Forelimb muscle (tissue), 1 donor: ENCODE data around the gene CPEB3. TPM values are rescaled to one million over a fixed set of nuclear protein-coding genes. Genes with fewer than 3 reads are reported as not detected.
"Not testable (repeated sequence)": the region's sequence is repeated elsewhere in the genome, so short reads cannot be mapped to it uniquely, and the experiment has no call there.

Experiments
- DNase-seq: peaks from one replicate; pipeline ENCODE4 v3.0.0-alpha.2; 2013; ENCODE audit warnings: low read depth
- polyA plus RNA-seq: library from polyadenylated mRNA; unstranded; fragments of 120-200 nt; gene quantifications from one replicate; pipeline ENCODE4 v1.2.1, GENCODE V29; 2013; ENCODE audit not compliant: insufficient read length

The CPEB3 gene
- polyA plus RNA-seq, 1 donor, result 3.7 TPM

DNA sequence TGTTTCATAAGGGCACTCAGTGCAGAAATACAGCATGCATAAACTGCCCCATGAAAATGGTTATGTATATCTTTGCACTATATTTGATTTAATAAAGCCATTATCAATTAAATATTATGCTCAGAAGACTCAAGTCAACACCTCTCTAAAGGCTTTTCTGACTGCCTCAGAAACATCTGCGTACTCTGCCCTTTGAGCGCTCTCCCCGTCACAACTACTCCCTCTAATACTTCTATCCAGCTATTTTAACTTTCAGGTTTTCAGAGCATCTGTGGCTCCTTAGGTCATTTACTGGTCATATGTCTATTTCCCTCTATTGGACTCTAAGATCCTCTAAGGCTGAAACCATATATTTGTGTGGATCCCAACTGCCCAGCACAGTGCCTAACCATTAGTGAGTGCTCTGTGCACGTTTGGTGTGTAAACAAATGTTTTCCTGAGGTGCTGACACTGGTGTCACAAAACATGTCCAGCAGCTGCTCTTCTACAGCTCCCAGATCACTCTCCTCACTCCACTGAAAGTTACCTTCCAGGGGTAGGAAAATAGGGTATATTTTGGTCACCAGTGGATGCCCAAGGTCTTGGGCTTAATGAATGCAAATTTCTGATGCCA lies 188.2 kb downstream of the CPEB3 start:
- DNase-seq, result no peak

DNA sequence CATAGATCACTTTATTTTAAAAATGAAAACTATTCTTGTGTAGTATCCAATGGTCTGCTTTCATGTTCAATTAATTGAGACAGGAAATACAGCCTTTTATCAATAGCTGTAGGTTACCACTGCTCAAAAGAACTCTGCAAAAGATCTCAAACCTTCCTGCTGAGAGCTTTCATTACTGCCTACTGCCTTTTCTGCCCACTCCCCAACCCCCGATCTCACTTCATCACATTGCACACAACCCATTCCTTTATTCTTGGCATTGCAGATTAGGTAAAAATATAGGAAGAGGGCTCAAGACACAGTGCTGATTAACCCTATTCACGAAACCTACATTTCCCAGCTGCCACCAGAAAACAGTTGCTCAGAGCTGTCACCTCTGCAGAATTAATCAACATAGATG lies 195.9 kb downstream of the CPEB3 start:
- no peak for DNase-seq

DNA sequence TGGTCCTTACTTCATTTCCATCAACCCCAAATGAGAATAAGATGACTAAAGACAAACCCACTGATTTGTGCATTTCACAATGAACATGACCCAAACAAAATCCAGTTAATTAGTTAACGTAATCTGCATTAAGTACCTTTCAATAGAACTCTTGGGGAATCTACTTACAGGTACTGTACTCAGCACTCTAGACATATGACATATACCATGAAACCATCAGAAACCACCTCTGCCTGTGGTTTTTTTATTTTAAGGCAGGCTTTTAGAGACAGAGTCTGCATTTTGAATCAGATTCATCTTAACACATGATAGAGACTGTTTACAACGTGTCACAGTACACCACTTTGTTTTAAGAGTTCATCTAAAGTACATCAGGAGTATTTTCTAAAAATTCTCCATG lies 198.9 kb downstream of the CPEB3 start:
- DNase-seq, result no peak

DNA sequence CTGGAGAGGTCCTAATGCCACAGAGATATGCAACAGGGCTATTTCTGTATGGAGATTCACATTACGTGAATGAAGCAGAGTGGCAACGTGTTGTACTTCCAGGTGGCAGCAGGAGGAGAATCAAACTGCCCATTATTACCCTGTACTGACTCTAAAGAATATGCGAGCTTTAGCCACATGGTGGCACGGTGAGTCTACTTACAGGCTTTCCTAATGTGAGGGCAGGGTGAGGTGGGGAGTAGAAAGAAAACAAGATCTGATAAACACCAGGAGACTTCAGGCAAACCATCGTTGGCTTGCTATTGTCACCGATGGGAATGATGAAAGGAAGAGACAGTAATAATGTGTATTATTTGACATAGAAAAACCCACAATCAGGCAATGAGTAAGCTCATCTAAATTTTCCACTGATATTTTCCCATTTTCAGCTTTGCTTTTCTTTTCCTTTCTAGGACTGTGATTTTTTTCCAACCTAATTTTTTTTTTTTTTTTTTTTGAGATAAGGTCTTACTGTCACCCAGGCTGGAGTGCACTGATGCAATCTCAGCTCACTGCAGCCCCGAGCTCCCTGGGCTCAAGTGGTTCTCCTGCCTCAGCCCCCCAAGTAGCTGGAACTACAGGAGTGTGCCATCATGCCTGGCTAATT lies 203.0 kb downstream of the CPEB3 start:
- DNase-seq, result peak; percentile 47

DNA sequence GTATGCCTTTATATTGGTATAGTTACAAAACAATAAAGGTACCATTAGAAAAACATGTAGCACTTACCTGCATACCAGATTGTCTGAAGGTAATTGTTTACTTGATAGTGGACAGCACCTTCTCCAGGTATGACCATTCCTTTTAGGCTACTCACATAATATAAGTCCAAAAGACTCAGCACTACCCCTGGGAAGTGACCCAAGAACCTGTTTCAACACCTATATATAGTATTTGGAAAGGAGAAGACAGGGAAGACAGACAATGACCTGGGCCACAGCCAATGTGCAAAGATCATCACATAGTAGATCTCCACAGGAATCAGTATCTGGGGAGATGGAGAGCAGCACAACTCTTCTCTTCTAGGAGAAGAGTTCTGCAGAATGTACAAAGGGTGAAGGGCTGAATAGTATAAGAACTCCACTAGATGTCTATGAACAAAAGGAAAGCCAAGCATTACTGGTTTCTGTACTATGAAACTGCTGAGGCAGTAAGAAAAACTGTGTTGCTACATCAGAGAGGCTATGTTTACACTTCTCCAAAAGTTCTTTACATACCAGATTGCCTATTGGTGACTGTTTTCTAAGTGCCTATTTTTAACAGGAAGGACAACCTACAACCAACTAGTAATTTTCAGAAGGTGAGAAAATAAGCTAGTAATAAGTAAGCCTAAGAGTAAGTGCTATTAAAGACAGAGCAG lies 208.1 kb downstream of the CPEB3 start:
- no peak for DNase-seq

DNA sequence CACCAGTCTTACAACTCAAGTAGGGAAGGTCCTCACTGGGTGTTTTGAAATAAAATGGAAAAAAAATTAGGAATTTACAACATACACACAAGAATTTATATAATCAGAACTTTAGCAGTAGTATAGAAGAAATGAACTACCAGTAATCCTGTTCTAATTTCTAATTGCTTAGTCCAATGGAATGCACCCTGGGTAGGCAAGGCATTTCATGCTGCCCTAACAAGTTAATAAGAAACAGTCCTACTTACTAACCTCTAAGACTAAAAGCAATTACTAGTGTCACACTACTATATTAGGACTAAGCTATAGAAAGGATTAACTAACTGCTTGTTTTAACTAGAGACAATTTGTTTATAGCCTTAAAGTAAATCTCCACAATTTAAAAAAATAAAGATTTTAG lies 209.2 kb downstream of the CPEB3 start:
- DNase-seq, result no peak

DNA sequence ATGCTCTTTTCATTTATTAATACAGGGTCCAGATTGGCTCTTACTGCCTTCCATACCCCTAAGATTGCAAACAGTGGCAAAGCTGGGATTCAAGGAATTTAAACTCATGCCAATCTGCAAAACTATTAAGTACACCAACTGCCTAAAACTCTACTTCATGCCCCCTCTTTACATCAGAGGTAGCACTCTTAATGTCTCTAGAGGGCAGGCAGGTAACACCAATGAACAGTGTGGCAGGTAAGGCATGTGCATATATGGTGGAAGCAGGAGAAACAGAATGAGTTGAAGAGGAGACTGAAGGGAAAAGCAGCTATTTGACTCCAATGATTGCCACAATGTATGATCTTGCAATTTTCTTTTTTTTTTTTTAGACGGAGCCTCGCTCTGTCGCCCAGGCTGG lies 210.6 kb downstream of the CPEB3 start:
- DNase-seq, result no peak

DNA sequence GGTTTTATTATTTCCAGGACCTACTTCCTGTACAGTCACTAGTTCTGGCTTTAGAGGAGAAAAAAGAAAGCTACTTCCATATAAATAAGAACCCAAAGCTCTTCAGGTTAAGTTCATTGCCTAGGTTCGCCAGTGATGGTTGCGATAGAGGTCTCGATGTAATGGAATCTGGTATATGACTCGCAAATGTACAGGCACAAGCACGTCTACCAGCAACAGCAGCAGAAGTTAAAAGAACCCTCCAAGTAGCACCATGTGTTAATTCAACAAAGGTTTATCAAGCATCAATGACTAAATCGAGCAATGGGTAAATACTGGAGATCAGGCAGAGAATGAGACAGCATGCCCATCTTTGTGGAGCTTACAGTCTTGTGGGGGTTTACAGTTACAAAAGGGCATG lies 211.9 kb downstream of the CPEB3 start:
- DNase-seq, result no peak

DNA sequence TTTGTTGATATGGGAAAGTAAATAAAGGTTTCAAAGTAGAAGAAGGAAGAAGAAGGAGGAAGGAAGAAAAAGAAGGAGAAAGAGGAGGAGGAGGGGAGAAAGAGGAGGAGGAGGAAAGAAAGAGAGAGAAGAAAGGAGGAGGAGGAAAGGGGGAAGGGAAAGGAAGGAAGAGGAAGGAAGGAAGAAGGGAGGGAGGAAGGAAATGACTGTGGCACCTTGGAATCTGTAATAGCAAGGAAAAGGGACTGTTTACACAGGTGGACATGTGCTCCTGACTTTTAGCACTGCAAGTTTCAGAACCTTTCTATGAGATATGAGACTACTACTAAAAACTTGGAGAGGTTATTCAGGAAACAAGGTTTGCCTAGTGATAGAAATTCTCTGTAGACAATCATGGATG lies 214.2 kb downstream of the CPEB3 start:
- no peak for DNase-seq

DNA sequence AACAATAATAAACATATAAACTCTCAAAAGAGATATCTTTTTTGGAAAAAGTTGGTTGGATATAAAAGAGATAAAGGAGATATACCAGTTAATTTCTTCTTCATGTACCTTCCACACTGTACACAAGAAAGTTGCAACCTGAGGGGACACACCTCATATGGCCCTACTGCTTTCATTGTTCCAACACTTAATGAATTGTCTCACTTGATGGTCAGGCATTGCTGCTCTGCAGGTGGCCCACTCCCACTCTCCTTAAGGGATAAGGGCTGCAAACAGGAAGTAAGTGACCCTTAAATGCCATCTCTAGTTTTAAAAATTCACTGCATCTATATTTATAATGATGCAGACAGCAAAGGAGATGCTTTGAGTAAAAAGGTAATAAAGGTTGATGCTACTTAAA lies 215.0 kb downstream of the CPEB3 start:
- no peak for DNase-seq

DNA sequence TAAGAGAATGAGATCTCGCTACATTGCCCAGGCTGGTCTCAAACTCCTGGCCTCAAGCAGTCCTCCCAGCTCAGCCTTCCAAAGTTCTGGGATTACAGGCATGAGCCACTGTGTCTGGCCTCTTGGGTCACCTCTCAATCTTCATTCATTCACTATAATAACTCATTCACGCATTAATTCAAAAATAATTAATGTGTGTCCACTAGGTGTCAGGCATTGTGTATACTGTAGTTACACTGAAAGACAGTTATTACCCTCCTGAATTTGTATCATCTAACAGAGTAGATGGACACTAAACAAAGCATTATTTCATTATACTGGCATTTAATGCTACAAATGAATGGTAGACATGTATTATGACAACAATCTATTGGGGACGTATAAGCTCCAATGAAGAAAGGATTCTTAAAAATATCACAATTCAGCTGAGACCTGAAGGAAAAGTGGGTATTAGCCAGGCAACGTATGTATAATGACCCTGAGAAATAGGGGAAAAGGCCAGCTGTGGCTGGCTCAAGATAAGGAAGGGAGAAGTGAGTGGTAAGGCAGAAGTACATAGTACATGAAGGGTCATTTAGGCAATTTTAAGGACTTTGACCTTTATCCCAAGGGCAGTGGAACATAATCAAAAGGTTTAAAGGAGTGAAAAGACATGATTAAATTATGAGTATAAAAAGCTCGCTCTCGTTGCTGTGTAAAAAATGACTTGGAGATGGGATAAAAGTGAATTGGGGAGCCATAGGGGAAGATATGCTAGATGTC lies 216.6 kb downstream of the CPEB3 start:
- DNase-seq, result no peak

DNA sequence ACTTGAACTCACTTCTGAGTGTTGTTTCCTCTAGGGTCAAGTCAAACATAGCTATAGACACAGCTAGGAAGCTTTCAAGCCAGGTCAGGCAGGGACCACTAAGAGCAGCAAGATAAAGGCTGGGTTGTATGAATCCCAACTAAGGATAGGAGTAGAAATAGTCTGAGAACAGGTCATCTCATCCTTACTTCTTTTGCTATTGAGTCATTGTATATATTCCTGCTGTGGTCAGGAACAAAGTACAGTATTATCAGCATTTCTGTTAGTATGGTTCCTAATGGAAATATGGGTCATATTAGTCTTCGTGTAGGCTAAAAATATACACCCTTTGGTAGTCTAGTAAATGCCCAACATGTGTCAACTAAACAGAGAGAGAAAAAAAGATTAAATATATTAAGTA lies 222.0 kb downstream of the CPEB3 start:
- no peak for DNase-seq

DNA sequence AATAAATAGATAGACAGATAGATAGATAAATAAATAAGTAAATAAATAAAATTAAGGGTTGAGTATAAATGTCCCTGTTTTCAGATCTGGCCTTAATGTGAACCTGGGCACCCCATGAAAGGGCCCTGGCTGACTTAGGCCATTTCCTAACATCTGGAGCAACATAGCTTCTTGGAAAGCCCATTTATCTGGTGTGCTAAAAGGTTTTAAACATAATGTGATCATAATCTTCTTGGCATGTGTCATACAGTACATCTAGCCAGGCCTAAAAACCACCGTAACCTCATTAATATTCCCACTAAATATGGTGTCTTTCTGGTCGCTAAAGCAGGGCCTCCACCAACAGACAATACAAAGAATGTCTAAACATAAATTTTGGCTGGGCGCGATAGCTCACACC lies 224.5 kb downstream of the CPEB3 start:
- DNase-seq, result no peak

DNA sequence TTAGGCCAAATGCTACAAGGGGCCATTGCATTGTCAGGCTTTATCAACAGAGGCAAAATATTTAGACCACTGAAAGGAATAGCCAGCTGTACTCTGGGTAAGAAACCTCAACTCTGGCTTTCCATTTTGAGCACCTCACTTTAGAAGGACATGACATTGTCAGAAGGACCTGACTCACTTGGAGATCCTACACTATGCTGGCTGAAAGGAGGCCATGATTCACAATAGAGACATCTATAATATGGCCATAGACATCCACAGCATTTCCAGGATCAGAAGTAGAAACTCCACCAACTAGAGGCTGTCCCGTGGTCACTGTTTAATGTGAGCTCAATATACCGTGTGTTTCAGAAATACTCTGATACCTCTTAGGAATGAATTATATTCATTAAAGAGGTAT lies 226.4 kb downstream of the CPEB3 start:
- no peak for DNase-seq

DNA sequence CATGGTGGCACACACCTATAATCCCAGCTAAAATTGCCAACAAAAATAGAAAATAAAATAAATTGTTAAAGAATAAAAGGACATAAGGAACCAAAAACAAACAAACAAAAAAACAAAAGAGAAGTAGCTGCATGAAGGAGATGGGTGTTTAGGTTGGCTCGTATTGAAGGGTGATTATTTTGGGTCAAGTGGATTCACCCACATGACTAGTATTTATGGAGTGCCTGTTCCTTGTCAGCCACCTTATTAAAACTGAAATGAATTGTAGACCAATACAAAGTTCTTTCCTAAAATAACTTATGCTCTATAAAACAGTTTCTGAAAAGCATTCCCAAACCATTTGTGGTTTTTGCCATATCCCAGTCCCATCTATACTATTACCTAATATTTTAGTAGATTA lies 228.6 kb downstream of the CPEB3 start:
- no peak for DNase-seq

DNA sequence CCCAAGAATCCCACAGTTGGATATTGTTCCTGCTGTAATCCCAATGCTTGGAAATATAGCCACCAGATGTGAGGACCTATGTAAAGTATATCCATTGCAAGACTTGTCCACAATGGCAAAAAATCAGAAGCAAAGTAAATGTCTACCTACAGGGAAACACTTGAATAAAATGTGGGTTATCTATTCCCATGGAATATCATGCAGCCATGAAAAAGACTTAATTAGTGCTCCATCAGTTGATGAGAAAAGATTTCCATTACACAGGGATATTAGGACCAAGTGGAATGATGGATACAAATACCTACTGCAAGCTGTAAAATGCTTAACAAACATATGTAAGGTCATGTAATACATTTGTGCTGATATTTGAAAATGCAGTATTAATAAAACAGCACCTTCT lies 236.1 kb downstream of the CPEB3 start:
- DNase-seq, result no peak

DNA sequence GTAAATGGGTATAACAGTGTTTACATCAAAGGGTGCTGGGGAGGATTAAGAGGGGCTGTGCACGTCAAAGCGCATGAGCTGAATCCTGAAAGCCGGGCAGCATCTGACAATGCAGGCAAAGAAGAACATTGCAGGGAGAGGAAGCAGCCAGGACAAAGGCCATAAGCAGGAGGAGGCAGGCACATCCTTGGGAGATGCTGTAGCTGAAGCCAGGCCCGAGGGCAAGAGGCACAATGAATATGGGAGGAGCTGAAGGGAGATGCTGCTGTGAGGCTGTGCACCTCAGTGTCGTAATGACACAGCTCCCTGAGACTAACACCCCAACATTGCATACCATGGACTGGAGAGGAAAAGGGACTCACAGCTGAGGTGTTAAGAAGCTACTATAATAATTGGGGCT lies 238.1 kb downstream of the CPEB3 start:
- no peak for DNase-seq

DNA sequence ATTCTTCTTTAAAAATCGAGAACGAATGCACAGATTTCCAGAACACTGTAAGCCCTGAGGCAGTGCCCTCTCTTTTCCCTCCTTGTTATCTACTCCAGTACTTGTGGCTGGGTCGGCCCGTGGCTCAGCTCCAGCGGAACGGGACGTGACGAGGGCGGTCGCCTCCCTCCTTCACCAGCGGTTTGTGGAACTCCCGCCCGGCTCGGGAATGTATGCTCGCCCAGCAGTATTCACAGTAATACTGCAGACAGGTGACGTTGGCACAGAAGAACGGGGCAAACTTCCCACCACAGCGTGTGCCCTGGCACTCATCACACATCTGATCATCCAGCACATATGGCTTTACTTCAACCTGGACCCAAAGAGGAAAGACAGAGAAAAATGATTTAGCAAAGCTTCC lies 238.8 kb downstream of the CPEB3 start:
- DNase-seq, result no peak

DNA sequence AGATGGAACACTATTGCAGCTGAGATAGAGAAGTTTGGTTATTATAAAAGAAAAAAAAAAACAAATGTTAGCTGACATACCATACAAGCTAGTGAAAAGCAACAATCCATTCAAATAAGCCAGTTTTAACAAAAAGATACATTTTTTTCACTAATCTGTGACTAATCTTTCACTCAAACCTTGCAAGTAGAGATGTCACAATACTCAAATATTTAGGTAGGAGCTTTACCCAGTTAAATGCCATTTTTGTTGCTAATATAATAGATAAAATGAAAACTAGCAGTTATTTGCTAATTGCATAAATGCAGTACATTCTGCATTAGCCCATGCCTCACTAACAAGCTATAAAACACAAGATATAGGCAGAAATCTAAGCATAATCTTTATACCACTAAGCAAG lies 243.7 kb downstream of the CPEB3 start:
- DNase-seq, result no peak

DNA sequence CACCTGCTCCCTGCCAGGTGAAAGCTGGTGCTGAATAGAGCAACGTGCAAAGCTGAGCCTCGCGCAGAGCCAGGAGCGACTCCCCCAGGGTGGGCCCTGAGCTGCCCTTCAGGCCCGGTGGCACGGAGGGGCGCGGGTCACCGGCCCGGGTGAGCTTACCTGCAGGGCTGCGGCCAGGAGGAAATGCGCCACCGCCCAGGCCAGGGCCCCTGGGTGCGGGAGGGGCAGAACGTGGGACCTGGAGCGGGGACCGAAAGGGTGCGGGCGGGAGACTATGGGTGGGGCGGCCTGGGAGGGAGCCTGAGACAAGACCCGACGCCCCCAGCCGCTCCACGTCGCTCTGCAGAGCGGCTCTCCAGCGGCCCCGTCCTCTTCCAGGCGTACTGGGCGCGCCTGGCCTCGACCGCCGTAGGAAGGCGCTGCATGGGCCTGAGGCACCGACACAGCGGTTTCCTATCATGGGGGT lies 245.2 kb downstream of the CPEB3 start:
- DNase-seq, result no peak

DNA sequence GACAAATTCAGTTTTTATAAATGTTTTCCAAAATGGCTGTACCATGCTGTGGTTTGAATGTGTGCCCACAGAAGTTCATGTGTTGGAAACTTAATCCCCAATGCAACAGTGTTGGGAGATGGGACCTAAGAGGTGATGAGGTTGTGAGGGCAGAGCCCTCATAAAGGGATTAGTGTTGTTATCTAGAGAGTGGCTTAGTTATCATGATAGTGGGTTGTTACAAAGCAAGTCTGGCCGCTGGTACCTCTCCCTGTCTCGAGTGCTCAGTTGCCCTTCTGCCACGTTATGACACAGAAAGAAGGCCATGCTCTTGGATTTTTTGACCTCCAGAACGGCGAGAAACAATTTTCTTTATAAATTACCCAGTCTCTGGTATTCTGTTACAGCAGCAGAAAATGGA lies 248.3 kb downstream of the CPEB3 start:
- DNase-seq, result no peak

DNA sequence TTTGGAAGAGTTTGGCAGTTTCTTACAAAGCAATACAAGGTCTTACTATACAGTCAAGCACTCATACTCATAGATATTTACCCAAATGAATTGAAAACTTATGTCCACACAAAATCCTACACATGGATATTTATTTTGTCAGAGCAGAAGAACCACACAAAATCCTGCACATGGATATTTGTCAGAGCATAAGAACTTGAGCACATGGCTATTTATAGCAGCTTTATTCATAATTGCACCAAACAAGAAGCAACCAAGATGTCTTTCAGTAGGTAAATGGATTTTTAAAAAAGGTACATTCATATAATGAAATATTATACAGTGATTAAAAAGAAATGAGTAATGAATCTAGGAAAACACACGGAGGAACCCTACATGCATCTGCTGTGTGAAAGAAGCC lies 251.9 kb downstream of the CPEB3 start:
- no peak for DNase-seq

DNA sequence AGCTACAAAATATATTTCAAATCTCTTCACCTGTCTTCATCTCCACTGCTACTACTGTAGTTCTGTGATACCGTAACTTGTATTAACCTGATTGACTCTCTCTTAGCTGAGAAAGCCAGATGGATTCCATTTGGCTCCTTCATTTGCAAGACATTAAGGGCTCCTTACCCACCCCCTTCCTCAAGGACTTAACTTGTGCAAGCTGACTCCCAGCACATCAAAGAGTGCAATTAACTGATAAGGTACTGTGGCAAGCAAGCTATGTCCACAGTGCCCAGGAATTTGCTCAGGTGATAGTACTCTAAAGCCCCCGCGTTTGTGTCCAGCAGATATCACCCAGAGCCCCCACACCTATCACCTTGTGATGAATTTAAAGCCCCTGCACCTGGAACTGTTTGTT lies 257.8 kb downstream of the CPEB3 start:
- DNase-seq, result not testable (repeated sequence)
